HG03558 (cell line): Measurements from ENCODE around the gene STK10.
"Not testable (repeated sequence)": the region's sequence is repeated elsewhere in the genome, so short reads cannot be mapped to it uniquely, and the experiment has no call there.

Source experiments
- ATAC-seq: cut with Tn5 transposase; IDR thresholded peaks from one replicate; pipeline ENCODE4 v1.9.1; 2021; ENCODE audit warnings: moderate number of reproducible peaks; ENCODE audit not compliant: unreplicated experiment; ENCODE audit errors: extremely low read depth

Gene STK10

GRCh38 chr5:172043865-172044264 lies 144.2 kb downstream of the STK10 start:
- ATAC-seq: no peak

GRCh38 chr5:172042183-172042582 lies 145.8 kb downstream of the STK10 start:
- no peak for ATAC-seq

- no peak for ATAC-seq
Observed at GRCh38 chr5:172038167-172038566, 149.9 kb downstream of the STK10 start.

- no peak for ATAC-seq
Observed at GRCh38 chr5:172035049-172035448, 153.0 kb downstream of the STK10 start.

GRCh38 chr5:172031894-172032461 lies 156.0 kb downstream of the STK10 start:
- ATAC-seq: no peak

GRCh38 chr5:172029876-172030275 lies 158.1 kb downstream of the STK10 start:
- ATAC-seq: no peak

GRCh38 chr5:172028167-172028566 lies 159.9 kb downstream of the STK10 start:
- no peak for ATAC-seq

- not testable (repeated sequence) for ATAC-seq
Observed at GRCh38 chr5:172020110-172020786, 167.8 kb downstream of the STK10 start.

- ATAC-seq: no peak
Observed at GRCh38 chr5:172015346-172015745, 172.7 kb downstream of the STK10 start.

GRCh38 chr5:172010278-172010677 lies 177.7 kb downstream of the STK10 start:
- ATAC-seq: no peak

GRCh38 chr5:172009536-172010270 lies 178.3 kb downstream of the STK10 start:
- ATAC-seq: no peak

GRCh38 chr5:172008689-172009141 lies 179.3 kb downstream of the STK10 start:
- no peak for ATAC-seq

- ATAC-seq: no peak
Observed at GRCh38 chr5:172008111-172008455, 179.9 kb downstream of the STK10 start.

- ATAC-seq: no peak
Observed at GRCh38 chr5:172007175-172008110, 180.6 kb downstream of the STK10 start.

GRCh38 chr5:172006321-172007174 lies 181.5 kb downstream of the STK10 start, which contains the start of gene FBXW11:
FBXW11 (minus strand) TSS chr5:172006638; CDS start chr5:172006502, 136 bp downstream.
- ATAC-seq: peak; percentile 64

- no peak for ATAC-seq
Observed at GRCh38 chr5:172005708-172006320, 182.2 kb downstream of the STK10 start.

GRCh38 chr5:172004824-172005237 lies 183.2 kb downstream of the STK10 start:
- ATAC-seq: no peak

GRCh38 chr5:172003746-172004145 lies 184.3 kb downstream of the STK10 start:
- no peak for ATAC-seq
